ENCODE results near the gene TENM4. TPM values are rescaled to one million over a fixed set of nuclear protein-coding genes. Genes with fewer than 3 reads are reported as not detected.

The TENM4 gene
- polyA plus RNA-seq, 1 experiment: 0.39 TPM

DNA sequence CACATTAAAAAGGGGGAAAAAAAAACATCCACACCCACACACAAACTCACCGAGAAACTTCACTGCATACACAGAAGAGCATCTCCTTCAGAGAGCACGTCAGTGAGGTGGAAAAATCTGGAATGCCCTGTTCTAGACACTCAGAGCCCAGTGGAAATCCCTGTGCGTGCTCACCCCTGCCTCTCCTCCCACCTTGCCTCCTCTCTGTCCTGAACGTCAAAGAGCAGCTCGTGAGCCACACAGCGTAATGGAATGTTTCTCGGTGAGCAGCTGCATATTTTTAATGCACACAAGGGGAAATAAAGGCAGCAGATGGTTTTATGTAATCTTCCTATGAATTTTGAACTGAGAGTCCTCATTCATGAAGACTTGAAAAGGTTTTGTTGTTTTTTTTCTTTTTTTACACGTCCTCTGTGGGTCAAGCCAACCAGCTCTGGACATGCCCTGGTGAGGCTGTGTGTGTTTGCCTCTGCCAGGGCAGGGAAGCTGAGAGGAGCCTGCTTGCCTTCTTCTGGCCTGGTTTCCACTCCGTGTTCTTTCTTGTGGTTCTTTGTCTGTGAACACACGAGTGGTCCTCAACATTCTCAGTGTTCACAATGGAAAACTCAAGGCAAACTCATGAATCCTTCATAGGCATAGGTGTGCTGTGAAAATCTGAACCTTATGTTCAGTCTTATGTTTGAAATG is 219.2 kb downstream of the TENM4 start:
- Histone ChIP-seq H3K4me3 (ENCODE audit: low read depth, low read length) (no peak overlapping the region), H3K27me3 (ENCODE audit: control insufficient read depth, insufficient read depth, low read length) (no peaks in the 10 kb centered on the region), H3K36me3 (ENCODE audit: control insufficient read depth, insufficient read depth, low read length) (no peaks in the 10 kb centered on the region)
- ChIA-PET POLR2A (no interaction called here), CTCF (no interaction called here)
- no peak for DNase-seq (ENCODE audit: low read depth)
- TF ChIP-seq, protein P1, sequence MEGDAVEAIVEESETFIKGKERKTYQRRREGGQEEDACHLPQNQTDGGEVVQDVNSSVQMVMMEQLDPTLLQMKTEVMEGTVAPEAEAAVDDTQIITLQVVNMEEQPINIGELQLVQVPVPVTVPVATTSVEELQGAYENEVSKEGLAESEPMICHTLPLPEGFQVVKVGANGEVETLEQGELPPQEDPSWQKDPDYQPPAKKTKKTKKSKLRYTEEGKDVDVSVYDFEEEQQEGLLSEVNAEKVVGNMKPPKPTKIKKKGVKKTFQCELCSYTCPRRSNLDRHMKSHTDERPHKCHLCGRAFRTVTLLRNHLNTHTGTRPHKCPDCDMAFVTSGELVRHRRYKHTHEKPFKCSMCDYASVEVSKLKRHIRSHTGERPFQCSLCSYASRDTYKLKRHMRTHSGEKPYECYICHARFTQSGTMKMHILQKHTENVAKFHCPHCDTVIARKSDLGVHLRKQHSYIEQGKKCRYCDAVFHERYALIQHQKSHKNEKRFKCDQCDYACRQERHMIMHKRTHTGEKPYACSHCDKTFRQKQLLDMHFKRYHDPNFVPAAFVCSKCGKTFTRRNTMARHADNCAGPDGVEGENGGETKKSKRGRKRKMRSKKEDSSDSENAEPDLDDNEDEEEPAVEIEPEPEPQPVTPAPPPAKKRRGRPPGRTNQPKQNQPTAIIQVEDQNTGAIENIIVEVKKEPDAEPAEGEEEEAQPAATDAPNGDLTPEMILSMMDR (IDR thresholded peaks at IDR 0.05; ENCODE audit: insufficient read depth, low read depth, low read length): no peak

DNA sequence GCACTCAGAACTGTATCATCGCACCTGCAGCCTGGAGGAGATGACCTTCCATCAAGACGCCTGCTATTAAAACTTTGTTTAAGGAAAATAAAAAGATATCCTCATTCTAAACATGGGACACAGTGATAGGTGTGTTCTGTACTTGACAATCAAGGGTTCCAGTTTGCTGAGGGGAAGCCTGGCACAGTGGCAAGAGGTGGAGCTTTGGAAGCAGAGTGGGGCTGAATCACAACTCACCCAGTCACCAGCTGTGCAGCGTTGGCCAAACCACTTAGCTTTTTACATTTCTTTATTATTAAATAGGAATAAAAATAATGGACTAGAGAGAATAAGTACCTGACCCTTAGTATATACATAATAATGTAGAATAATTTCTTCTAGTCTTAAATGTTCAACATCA is 220.7 kb downstream of the TENM4 start:
- no peak for DNase-seq (ENCODE audit: low read depth)
- H3K4me3 ChIP-seq (ENCODE audit: low read depth, low read length): no peak overlapping the region
- ChIA-PET CTCF (interaction anchor here (0.9 to 1.3 kb wide), 3 partner anchors 8 to 58 kb away, joined by 3 to 4 read pairs (median 3); no protein-coding TSS in a partner anchor), POLR2A (no interaction called here)
- H3K36me3 ChIP-seq (ENCODE audit: control insufficient read depth, insufficient read depth, low read length): no peaks in the 10 kb centered on the region
- TF ChIP-seq, protein P1 (IDR thresholded peaks at IDR 0.05; ENCODE audit: insufficient read depth, low read depth, low read length): no peak
- no peaks in the 10 kb centered on the region for H3K27me3 ChIP-seq (ENCODE audit: control insufficient read depth, insufficient read depth, low read length)

DNA sequence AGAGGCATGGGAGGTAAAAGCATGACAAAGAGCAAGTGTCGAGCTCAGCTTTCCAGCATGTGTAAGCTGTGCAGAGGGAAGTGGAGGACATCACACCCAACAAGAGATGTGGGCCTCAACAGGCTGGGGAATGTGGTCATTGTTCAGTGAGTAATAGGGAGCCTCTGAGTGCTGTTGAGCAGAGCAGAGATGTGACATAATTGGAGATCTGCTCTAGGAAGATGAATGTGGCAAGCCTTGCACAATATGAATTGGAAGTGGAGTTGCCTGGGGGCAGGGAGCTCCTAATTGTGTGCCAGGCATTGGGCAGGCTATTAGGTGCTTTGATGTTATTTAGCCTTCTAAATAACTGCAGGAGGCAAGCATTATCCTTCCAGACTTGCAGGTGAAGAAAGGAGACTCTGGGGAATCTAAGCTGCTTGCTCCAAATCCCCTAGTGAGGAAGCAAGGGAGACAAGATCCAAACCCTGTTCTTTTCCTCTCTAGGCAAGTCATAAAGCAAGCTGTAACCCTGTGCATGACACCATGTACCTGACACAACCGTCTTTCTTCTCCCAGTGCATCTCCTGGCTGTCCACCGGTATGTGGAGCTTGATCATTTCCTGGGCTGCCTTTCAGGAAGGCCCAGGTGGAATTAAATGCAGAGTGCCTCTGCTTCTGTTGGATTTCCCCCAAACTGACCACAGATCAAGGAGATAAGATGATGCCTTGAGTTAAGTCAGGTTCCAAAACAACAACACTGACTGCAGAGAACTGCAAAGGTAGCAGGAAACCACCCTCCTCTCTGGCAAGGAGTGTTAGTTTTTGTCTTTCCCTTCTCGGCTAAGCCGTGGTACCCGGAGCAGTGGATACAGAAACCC is 221.4 kb downstream of the TENM4 start:
- DNase-seq (ENCODE audit: low read depth): no peak
- TF ChIP-seq, protein P1 (IDR thresholded peaks at IDR 0.05; ENCODE audit: insufficient read depth, low read depth, low read length): no peak
- POLR2A ChIA-PET: no interaction called here
- H3K4me3 ChIP-seq (ENCODE audit: low read depth, low read length): no peak overlapping the region
- CTCF ChIA-PET: interaction anchor here (0.9 to 1.3 kb wide), 3 partner anchors 8 to 57 kb away, joined by 3 to 4 read pairs (median 3); no protein-coding TSS in a partner anchor
- H3K36me3 ChIP-seq (ENCODE audit: control insufficient read depth, insufficient read depth, low read length): no peaks in the 10 kb centered on the region
- H3K27me3 ChIP-seq (ENCODE audit: control insufficient read depth, insufficient read depth, low read length): no peaks in the 10 kb centered on the region

DNA sequence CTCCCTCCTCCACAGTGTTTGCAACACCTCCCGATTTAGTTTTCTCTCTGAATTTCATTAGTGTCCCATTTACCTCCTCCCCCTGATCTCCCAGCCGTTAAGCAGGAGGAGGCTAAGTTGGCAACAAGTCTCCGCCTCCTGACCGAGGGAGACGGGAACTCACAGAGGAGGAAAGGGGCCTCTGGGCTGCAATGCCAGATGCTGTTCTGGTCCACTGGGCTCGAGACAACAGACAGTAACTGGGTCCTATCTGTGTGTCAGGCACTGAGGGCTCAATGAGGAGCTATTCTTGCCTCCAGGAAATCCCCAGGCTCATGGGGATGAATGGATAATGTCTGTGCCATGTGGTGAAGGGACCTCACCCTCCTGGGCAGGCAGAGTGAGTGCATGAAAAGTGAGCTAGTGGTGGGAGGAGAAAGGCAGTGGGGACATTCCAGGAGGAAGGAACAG is 228.1 kb downstream of the TENM4 start:
- no peaks in the 10 kb centered on the region for H3K36me3 ChIP-seq (ENCODE audit: control insufficient read depth, insufficient read depth, low read length)
- H3K27me3 ChIP-seq (ENCODE audit: control insufficient read depth, insufficient read depth, low read length): no peaks in the 10 kb centered on the region
- H3K4me3 ChIP-seq (ENCODE audit: low read depth, low read length): no peak overlapping the region
- ChIA-PET CTCF (interaction anchor here (1.0 to 1.2 kb wide), 3 partner anchors 12 to 17 kb away, joined by 3 to 4 read pairs (median 3); no protein-coding TSS in a partner anchor), POLR2A (no interaction called here)
- TF ChIP-seq, protein P1 (IDR thresholded peaks at IDR 0.05; ENCODE audit: insufficient read depth, low read depth, low read length): no peak
- DNase-seq (ENCODE audit: low read depth): no peak

Measured in BJ (cell line).